HepG2 (cell line): ENCODE measurements around the gene TOX2. TPM values are rescaled to one million over a fixed set of nuclear protein-coding genes. Genes with fewer than 3 reads are reported as not detected.

Source experiments
- CBFB ChIP-seq: sonication (generic); formaldehyde crosslinking; IDR thresholded peaks from 2 replicates; pipeline ENCODE4 v1.4.0; 2020; ENCODE audit warnings: missing genetic modification reagents
- CENPX ChIP-seq: sonication (generic); formaldehyde crosslinking; IDR thresholded peaks from 2 replicates; pipeline ENCODE4 v1.9.0; 2021; ENCODE audit warnings: mild to moderate bottlenecking, missing genetic modification reagents, moderate library complexity
- EP300 ChIP-seq, 3 experiments: sonication (generic) in 1 of 3; formaldehyde crosslinking in 1 of 3; IDR thresholded peaks; 2 replicates each; pipeline versions ENCODE4 v1.5.1 to v1.6.1; 2011 to 2020; ENCODE audit warnings: low read depth in 2 of 3, low read length in 2 of 3, borderline replicate concordance in 1 of 3, improper control_type of control experiment in 1 of 3, mild to moderate bottlenecking in 1 of 3, missing genetic modification reagents in 1 of 3, moderate library complexity in 1 of 3
- FIP1L1 ChIP-seq: fragments of 200-400 bp; formaldehyde crosslinking; IDR thresholded peaks from 2 replicates; pipeline ENCODE4 v1.6.1; 2018; ENCODE audit warnings: low read depth, mild to moderate bottlenecking, low read length, moderate library complexity, borderline replicate concordance; ENCODE audit not compliant: insufficient read depth
- KLF16 ChIP-seq, 2 experiments: sonication (generic) in 1 of 2; formaldehyde crosslinking in 1 of 2; IDR thresholded peaks; 2 replicates each; pipeline versions ENCODE4 v1.6.1 to v1.8.0; 2016 to 2023; ENCODE audit warnings: missing genetic modification reagents in 2 of 2, missing compliant biosample characterization in 1 of 2
- NR2F2 ChIP-seq: IDR thresholded peaks from 2 replicates; pipeline ENCODE4 v1.6.1; 2012; ENCODE audit warnings: low read depth, inconsistent platforms, borderline replicate concordance
- PRDM4 ChIP-seq: sonication (generic); formaldehyde crosslinking; IDR thresholded peaks from 2 replicates; pipeline ENCODE4 v1.9.0; 2021; ENCODE audit warnings: missing genetic modification reagents, borderline replicate concordance
- PRMT3 ChIP-seq: sonication (generic); formaldehyde crosslinking; IDR thresholded peaks from 2 replicates; pipeline ENCODE4 v1.8.1; 2022; ENCODE audit warnings: low read depth, mild to moderate bottlenecking, moderate library complexity, missing genetic modification reagents, borderline replicate concordance
- RFXANK ChIP-seq: IDR thresholded peaks from 2 replicates; pipeline ENCODE4 v1.6.1; 2016
- RNF2 ChIP-seq: fragments of 450-650 bp; conservative IDR thresholded peaks from 2 replicates; pipeline ENCODE4 v1.6.1; 2016; ENCODE audit warnings: low read depth
- TFDP2 ChIP-seq: sonication (generic); formaldehyde crosslinking; IDR thresholded peaks from 2 replicates; pipeline ENCODE4 v1.4.0; 2020; ENCODE audit warnings: missing genetic modification reagents
- ZFP36 ChIP-seq: fragments of 150-350 bp; IDR thresholded peaks from 2 replicates; pipeline ENCODE4 v1.6.1; 2018; ENCODE audit warnings: borderline replicate concordance, low read length, low read depth; ENCODE audit not compliant: partially characterized antibody
- ZFP36L1 ChIP-seq: sonication (generic); formaldehyde crosslinking; IDR thresholded peaks from 2 replicates; pipeline ENCODE4 v1.8.0; 2022; ENCODE audit warnings: mild to moderate bottlenecking, missing genetic modification reagents, moderate library complexity
- ZNF224 ChIP-seq: sonication (generic); formaldehyde crosslinking; IDR thresholded peaks from 2 replicates; pipeline ENCODE4 v1.5.0; 2020; ENCODE audit warnings: mild to moderate bottlenecking, missing genetic modification reagents
- ZNF232 ChIP-seq: sonication (generic); formaldehyde crosslinking; IDR thresholded peaks from 2 replicates; pipeline ENCODE4 v1.4.0; 2020; ENCODE audit warnings: missing genetic modification reagents, borderline replicate concordance
- ZNF282 ChIP-seq: fragments of 450-650 bp; IDR thresholded peaks from 2 replicates; pipeline ENCODE4 v1.6.1; 2018; ENCODE audit not compliant: partially characterized antibody
- ZNF367 ChIP-seq: sonication (generic); formaldehyde crosslinking; IDR thresholded peaks from 2 replicates; pipeline ENCODE4 v1.4.0; 2020; ENCODE audit warnings: missing genetic modification reagents, borderline replicate concordance
- ZNF749 ChIP-seq: sonication (generic); formaldehyde crosslinking; IDR thresholded peaks from 2 replicates; pipeline ENCODE4 v1.8.0; 2022; ENCODE audit warnings: mild to moderate bottlenecking, missing genetic modification reagents, moderate library complexity, borderline replicate concordance
- ZNF761 ChIP-seq: sonication (generic); formaldehyde crosslinking; conservative IDR thresholded peaks from 2 replicates; pipeline ENCODE4 v1.4.0; 2020; ENCODE audit warnings: mild to moderate bottlenecking, missing genetic modification reagents
- ZNF772 ChIP-seq: sonication (generic); formaldehyde crosslinking; IDR thresholded peaks from 2 replicates; pipeline ENCODE4 v1.5.0; 2020; ENCODE audit warnings: mild to moderate bottlenecking, missing genetic modification reagents
- ZNF777 ChIP-seq: sonication (generic); formaldehyde crosslinking; IDR thresholded peaks from 2 replicates; pipeline ENCODE4 v1.4.0; 2020; ENCODE audit warnings: missing genetic modification reagents
- polyA plus RNA-seq, 8 experiments: library from polyadenylated mRNA; depleted of rRNA in 3 of 8; stranded (reverse) in 7 of 8; unstranded in 1 of 8; fragments of >200 nt; fragmentation: Illumina TruSeq in 4 of 8; extraction: Trizol in 4 of 8; gene quantifications; 2 replicates each; pipeline versions ENCODE4 v1.2.1 to v1.2.3, GENCODE V29; 2011 to 2016; ENCODE audit warnings: low read depth in 4 of 8, missing spikeins in 1 of 8, mixed read lengths in 1 of 8; ENCODE audit not compliant: insufficient read depth in 1 of 8
- total RNA-seq, 5 experiments: library from RNA; depleted of rRNA; stranded (reverse); fragments of >200 nt; fragmentation: Illumina TruSeq; extraction: Trizol; gene quantifications; 2 replicates each; pipeline ENCODE4 v1.2.3, GENCODE V29; 2016; ENCODE audit warnings: low read depth in 1 of 5
- TF ChIP-seq, protein P1 (sequence below): sonication (generic); formaldehyde crosslinking; IDR thresholded peaks from 2 replicates; pipeline ENCODE4 v1.8.1; 2023; ENCODE audit warnings: mild to moderate bottlenecking, missing genetic modification reagents
- TF ChIP-seq, protein P2 (sequence below): sonication (generic); formaldehyde crosslinking; IDR thresholded peaks from 2 replicates; pipeline ENCODE4 v1.8.0; 2022; ENCODE audit warnings: low read depth, missing genetic modification reagents

Gene TOX2
- total and polyA plus RNA-seq, 2 of the 13 experiments (the other 11 are each of a cell fraction or from before 2014, with no cell fraction given) = not detected

DNA sequence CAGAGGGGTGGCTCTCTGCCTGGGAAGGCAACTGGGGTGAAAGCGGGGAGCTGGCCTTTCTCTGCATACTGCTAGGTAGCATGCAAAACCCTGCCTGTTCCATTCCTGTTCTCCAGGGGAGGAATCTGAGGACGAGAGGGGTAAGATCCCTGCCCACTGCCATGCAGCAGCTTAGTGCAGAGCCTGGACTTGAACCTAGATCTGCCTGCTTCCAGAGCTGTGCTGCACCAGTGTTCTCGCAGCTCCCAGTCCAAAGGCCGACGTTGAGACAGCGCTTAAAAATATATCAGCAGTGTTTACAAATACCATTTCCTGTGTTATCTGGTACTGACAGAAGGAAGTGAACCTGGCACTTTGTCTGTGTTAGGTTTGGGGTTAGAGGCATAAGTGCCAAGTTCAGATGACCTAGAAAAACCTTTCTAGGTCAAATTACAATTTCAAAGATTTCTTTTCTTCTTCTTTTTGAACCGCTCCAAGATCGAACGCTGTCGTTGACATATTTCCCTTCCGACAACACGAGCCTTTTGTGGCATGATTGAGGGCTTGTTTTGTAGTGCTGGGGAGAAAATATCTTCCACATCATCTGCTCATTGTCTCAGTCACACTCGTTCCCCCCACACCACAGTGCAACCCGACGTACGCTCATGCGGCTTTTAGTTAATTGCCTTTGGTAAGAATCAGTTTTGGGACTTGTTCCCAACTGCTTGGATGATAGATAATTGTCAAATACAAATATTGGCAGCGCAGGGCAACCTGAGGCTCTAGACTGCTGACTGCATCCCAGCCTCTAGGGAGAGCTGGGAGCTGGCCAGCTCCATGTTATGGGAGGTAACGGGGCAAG, 44.6 kb downstream of the TOX2 start (continued):
- TF ChIP-seq PRMT3 (no peak), EP300 (IDR thresholded peaks at IDR 0.05; ENCODE audit: low read depth in 2 of 2, low read length in 2 of 2) (peak in 1 of 2 experiments; percentile 47; a peak in 1 of 4 replicates), EP300 (CRISPR knock-in tag; IDR thresholded peaks at IDR 0.05; ENCODE audit: borderline replicate concordance) (no peak), RFXANK (CRISPR knock-in tag) (no peak), NR2F2 (peak; percentile 61; the same call in 1 of the 2 replicates), ZFP36 (no peak), KLF16 (CRISPR knock-in tag; IDR thresholded peaks at IDR 0.05) (no peak), ZNF749 (no peak), ZNF232 (CRISPR knock-in tag) (no peak), PRDM4 (CRISPR knock-in tag) (no peak), ZFP36L1 (CRISPR knock-in tag) (no peak), ZNF224 (CRISPR knock-in tag) (0 out of 2 replicates have a peak, but pooled peaks have one; percentile 10), ZNF761 (CRISPR knock-in tag) (no peak), ZNF772 (CRISPR knock-in tag) (no peak; the same call in 1 of the 2 replicates), ZNF367 (CRISPR knock-in tag) (no peak), FIP1L1 (no peak), TFDP2 (CRISPR knock-in tag) (0 out of 2 replicates have a peak, but pooled peaks have one; percentile 35), ZNF777 (CRISPR knock-in tag) (no peak), ZNF282 (no peak), RNF2 (no peak), CBFB (CRISPR knock-in tag) (no peak), CENPX (CRISPR knock-in tag) (no peak)
- TF ChIP-seq, protein P1, sequence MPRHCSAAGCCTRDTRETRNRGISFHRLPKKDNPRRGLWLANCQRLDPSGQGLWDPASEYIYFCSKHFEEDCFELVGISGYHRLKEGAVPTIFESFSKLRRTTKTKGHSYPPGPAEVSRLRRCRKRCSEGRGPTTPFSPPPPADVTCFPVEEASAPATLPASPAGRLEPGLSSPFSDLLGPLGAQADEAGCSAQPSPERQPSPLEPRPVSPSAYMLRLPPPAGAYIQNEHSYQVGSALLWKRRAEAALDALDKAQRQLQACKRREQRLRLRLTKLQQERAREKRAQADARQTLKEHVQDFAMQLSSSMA = peak; percentile 57; the same call in 1 of the 2 replicates
- TF ChIP-seq, protein P2, sequence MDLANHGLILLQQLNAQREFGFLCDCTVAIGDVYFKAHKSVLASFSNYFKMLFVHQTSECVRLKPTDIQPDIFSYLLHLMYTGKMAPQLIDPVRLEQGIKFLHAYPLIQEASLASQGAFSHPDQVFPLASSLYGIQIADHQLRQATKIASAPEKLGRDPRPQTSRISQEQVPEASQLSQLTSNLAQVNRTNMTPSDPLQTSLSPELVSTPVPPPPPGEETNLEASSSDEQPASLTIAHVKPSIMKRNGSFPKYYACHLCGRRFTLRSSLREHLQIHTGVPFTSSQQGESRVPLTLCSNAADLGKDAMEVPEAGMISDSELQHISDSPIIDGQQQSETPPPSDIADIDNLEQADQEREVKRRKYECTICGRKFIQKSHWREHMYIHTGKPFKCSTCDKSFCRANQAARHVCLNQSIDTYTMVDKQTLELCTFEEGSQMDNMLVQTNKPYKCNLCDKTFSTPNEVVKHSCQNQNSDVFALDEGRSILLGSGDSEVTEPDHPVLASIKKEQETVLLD (CRISPR knock-in tag) = no peak; the same call in 1 of the 2 replicates
